Keratinocyte (primary cell): ENCODE results near the gene RTL1. TPM values are rescaled to one million over a fixed set of nuclear protein-coding genes. Genes with fewer than 3 reads are reported as not detected.

Experiments used
- DNase-seq: peaks from one replicate; pipeline ENCODE4 v3.0.0-alpha.2; 2011; ENCODE audit warnings: low read depth, missing footprints, low spot score
- FAIRE-seq: peaks from 2 replicates; lab custom pipeline; 2011; peaks lifted over from hg19 to GRCh38; lab: Jason Lieb, UNC
- H2AFZ ChIP-seq: 2 replicates; pipeline ENCODE4 v1.6.0; 2012; ENCODE audit warnings: low read length, control low read depth, inconsistent platforms; ENCODE audit not compliant: control insufficient read depth
- H3K27ac ChIP-seq: 2 replicates; pipeline ENCODE4 v1.5.1; 2011; ENCODE audit warnings: low read length; ENCODE audit not compliant: control insufficient read depth, insufficient read depth
- H3K27me3 ChIP-seq: 3 replicates; pipeline ENCODE4 v1.6.0; 2011; ENCODE audit warnings: low read length; ENCODE audit not compliant: control insufficient read depth, insufficient read depth; ENCODE audit errors: extremely low read depth
- H3K36me3 ChIP-seq, 2 experiments: 2 replicates in 1 of 2; 3 replicates in 1 of 2; pipeline ENCODE4 v1.5.1; 2011; ENCODE audit warnings: low read length in 2 of 2, mild to moderate bottlenecking in 1 of 2; ENCODE audit not compliant: control insufficient read depth in 2 of 2, insufficient read depth in 2 of 2; ENCODE audit errors: extremely low read depth in 1 of 2
- H3K4me1 ChIP-seq: 3 replicates; pipeline ENCODE4 v1.5.1; 2011; ENCODE audit warnings: low read length; ENCODE audit not compliant: control insufficient read depth, insufficient read depth; ENCODE audit errors: extremely low read depth
- H3K4me2 ChIP-seq: 3 replicates; pipeline ENCODE4 v1.6.0; 2011; ENCODE audit warnings: low read depth, low read length; ENCODE audit not compliant: control insufficient read depth, insufficient read depth; ENCODE audit errors: extremely low read depth
- H3K4me3 ChIP-seq, 3 experiments: fragments of 200-600 bp in 1 of 3; sonication (generic) in 1 of 3; 2 replicates in 2 of 3; 3 replicates in 1 of 3; pipeline ENCODE4 v1.5.1; 2011 to 2016; ENCODE audit warnings: low read length in 3 of 3, mild to moderate bottlenecking in 3 of 3, control low read depth in 2 of 3, inconsistent platforms in 1 of 3, low read depth in 1 of 3, mixed read lengths in 1 of 3, mixed run types in 1 of 3, moderate library complexity in 1 of 3; ENCODE audit not compliant: control insufficient read depth in 2 of 3, insufficient read depth in 2 of 3; ENCODE audit errors: extremely low read depth in 1 of 3
- H3K79me2 ChIP-seq: 2 replicates; pipeline ENCODE4 v1.6.0; 2012; ENCODE audit warnings: low read length; ENCODE audit not compliant: control insufficient read depth, insufficient read depth
- H3K9ac ChIP-seq: 3 replicates; pipeline ENCODE4 v1.6.0; 2011; ENCODE audit warnings: low read length; ENCODE audit not compliant: control insufficient read depth, insufficient read depth; ENCODE audit errors: extremely low read depth
- H3K9me1 ChIP-seq: 3 replicates; pipeline ENCODE4 v1.6.0; 2011; ENCODE audit warnings: low read length; ENCODE audit not compliant: control insufficient read depth, insufficient read depth; ENCODE audit errors: extremely low read depth
- H3K9me3 ChIP-seq: 2 replicates; pipeline ENCODE4 v1.5.1; 2012; ENCODE audit warnings: low read depth, low read length; ENCODE audit not compliant: control insufficient read depth
- H4K20me1 ChIP-seq: 3 replicates; pipeline ENCODE4 v1.6.0; 2011; ENCODE audit warnings: low read length; ENCODE audit not compliant: control insufficient read depth, insufficient read depth; ENCODE audit errors: extremely low read depth
- CTCF ChIP-seq, 3 experiments: IDR thresholded peaks in 1 of 3; conservative IDR thresholded peaks in 1 of 3; optimal IDR thresholded peaks in 1 of 3; 2 replicates in 2 of 3; 3 replicates in 1 of 3; pipeline versions ENCODE3 to v1.5.1; 2011; ENCODE audit warnings: low read length in 3 of 3, mild to moderate bottlenecking in 3 of 3, moderate library complexity in 2 of 3, control low read depth in 1 of 3, inconsistent platforms in 1 of 3; ENCODE audit not compliant: insufficient read depth in 2 of 3; ENCODE audit errors: extremely low read depth in 1 of 3
- EZH2 ChIP-seq: IDR thresholded peaks from one replicate; pipeline ENCODE4 v1.6.1; 2012; ENCODE audit warnings: inconsistent platforms, mild to moderate bottlenecking, low read length, moderate library complexity
- dilution Hi-C: fragments of 300-500 bp; cut with MboI; formaldehyde crosslinking; loops from one replicate; pipeline ENCODE4 v1.7.0; 2020; ENCODE audit warnings: low sequenced_read_pairs; ENCODE audit not compliant: extremely low pct_ligation_motif_present
- polyA plus RNA-seq, 5 experiments: library from polyadenylated mRNA; depleted of rRNA in 3 of 5; stranded (reverse) in 3 of 5; stranded (forward) in 1 of 5; unstranded in 1 of 5; fragments of >200 nt; gene quantifications; 1 replicate in 1 of 5; 2 replicates in 3 of 5; 3 replicates in 1 of 5; pipeline versions ENCODE4 v1.2.1 to v1.2.3, GENCODE V29; 2011 to 2012; ENCODE audit warnings: missing spikeins in 2 of 5, low read depth in 1 of 5, low replicate concordance in 1 of 5

RTL1 gene
- polyA plus RNA-seq, 1 donor (not counting 4 experiments of a cell fraction or from before 2014, with no cell fraction given) = not detected

- no peak overlapping the region for H3K9ac ChIP-seq
- DNase-seq (no peak), FAIRE-seq (no peak)
- TF ChIP-seq CTCF (optimal IDR thresholded peaks at IDR 0.05 in 1 of 3, IDR thresholded peaks at IDR 0.05 in 1 of 3, conservative IDR thresholded peaks at IDR 0.05 in 1 of 3; ENCODE audit: extremely low read depth in 1 of 3, insufficient read depth in 2 of 3, low read length in 3 of 3) (peak; percentile 25 to 82 (median 29)), EZH2 (no peak)
- H3K27ac ChIP-seq = no peak overlapping the region
- H3K9me3 ChIP-seq = no peaks in the 10 kb centered on the region
- no peak overlapping the region for H3K4me2 ChIP-seq
- H2AFZ ChIP-seq = no peak overlapping the region
- no peaks in the 10 kb centered on the region for H3K36me3 ChIP-seq
- no peaks in the 10 kb centered on the region for H4K20me1 ChIP-seq
- dilution Hi-C loops = no loop called here
- H3K4me3 ChIP-seq = no peak overlapping the region
- H3K4me1 ChIP-seq = no peaks in the 10 kb centered on the region
- H3K27me3 ChIP-seq = peaks cover 15% of the 10 kb centered on the region
- no peaks in the 10 kb centered on the region for H3K79me2 ChIP-seq
- H3K9me1 ChIP-seq = no peaks in the 10 kb centered on the region
Observed at GRCh38 chr14:100900837-100901390, 2.6 kb downstream of the RTL1 start.

GRCh38 chr14:100899884-100900771 is 3.4 kb downstream of the RTL1 start:
- H3K4me2 ChIP-seq = no peak overlapping the region
- no peaks in the 10 kb centered on the region for H3K9me1 ChIP-seq
- H3K27me3 ChIP-seq = peaks cover 8% of the 10 kb centered on the region
- H3K4me3 ChIP-seq = no peak overlapping the region
- no peak overlapping the region for H3K9ac ChIP-seq
- H3K36me3 ChIP-seq = no peaks in the 10 kb centered on the region
- H3K9me3 ChIP-seq = no peaks in the 10 kb centered on the region
- H3K79me2 ChIP-seq = no peaks in the 10 kb centered on the region
- no peak overlapping the region for H3K27ac ChIP-seq
- no peak overlapping the region for H2AFZ ChIP-seq
- TF ChIP-seq EZH2 = no peak
- no peak for TF ChIP-seq CTCF (optimal IDR thresholded peaks at IDR 0.05 in 1 of 3, IDR thresholded peaks at IDR 0.05 in 1 of 3, conservative IDR thresholded peaks at IDR 0.05 in 1 of 3; ENCODE audit: extremely low read depth in 1 of 3, insufficient read depth in 2 of 3, low read length in 3 of 3)
- H3K4me1 ChIP-seq = no peaks in the 10 kb centered on the region
- DNase-seq = no peak
- dilution Hi-C loops = no loop called here
- no peak for FAIRE-seq
- H4K20me1 ChIP-seq = no peaks in the 10 kb centered on the region
